CD4-positive, alpha-beta T cell (primary cell): ENCODE data around the gene TTC21B. TPM values are rescaled to one million over a fixed set of nuclear protein-coding genes. Genes with fewer than 3 reads are reported as not detected.

Experiments
- ATAC-seq: fragments of 200-7000 bp; cut with Tn5 transposase; one replicate; pipeline ENCODE4 v1.10.0; 2022; ENCODE audit warnings: mild to moderate bottlenecking; ENCODE audit not compliant: poor library complexity
- CTCF ChIA-PET: fragments of 350-600 bp; sonication (Branson Sonifier 250); formaldehyde crosslinking; loops from one replicate; lab custom pipeline; 2021; ENCODE audit warnings: antibody characterized with exemption, inconsistent platforms; lab: Charles Lee
- POLR2A ChIA-PET: fragments of 350-600 bp; sonication (Branson Sonifier 250); formaldehyde crosslinking; loops from one replicate; lab custom pipeline; 2021; ENCODE audit warnings: antibody characterized with exemption, inconsistent platforms; lab: Charles Lee
- DNase-seq, 14 experiments: peaks; one replicate each; pipeline ENCODE4 v3.0.0-alpha.2; 2013 to 2020; ENCODE audit warnings: mixed read lengths in 2 of 14
- H3K27ac ChIP-seq, 2 donors: one replicate each; pipeline versions ENCODE4 v1.5.1 to v1.7.0; 2013; ENCODE audit warnings: low read length in 2 of 2, low read depth in 1 of 2, mild to moderate bottlenecking in 1 of 2
- H3K27me3 ChIP-seq, 2 experiments: 1 replicate in 1 of 2; 2 replicates in 1 of 2; pipeline versions ENCODE4 v1.6.1 to v1.7.0; 2013; ENCODE audit warnings: low read length in 2 of 2, control low read depth in 1 of 2, mild to moderate bottlenecking in 1 of 2, moderate library complexity in 1 of 2; ENCODE audit not compliant: insufficient read depth in 2 of 2, control insufficient read depth in 1 of 2
- H3K36me3 ChIP-seq: one replicate; pipeline ENCODE4 v1.6.1; 2013; ENCODE audit warnings: low read length, control low read depth; ENCODE audit not compliant: insufficient read depth
- H3K4me1 ChIP-seq: one replicate; pipeline ENCODE4 v1.6.1; 2013; ENCODE audit warnings: low read length, control low read depth; ENCODE audit not compliant: insufficient read depth
- H3K4me3 ChIP-seq: one replicate; pipeline ENCODE4 v1.5.1; 2013; ENCODE audit warnings: mild to moderate bottlenecking, low read length, moderate library complexity
- H3K9me3 ChIP-seq, 2 experiments: 1 replicate in 1 of 2; 2 replicates in 1 of 2; pipeline versions ENCODE4 v1.6.1 to v1.7.0; 2013; ENCODE audit warnings: low read length in 2 of 2, mild to moderate bottlenecking in 2 of 2, control low read depth in 1 of 2, moderate library complexity in 1 of 2; ENCODE audit not compliant: control insufficient read depth in 1 of 2, insufficient read depth in 1 of 2
- H3K27ac Mint-ChIP-seq: one replicate; pipeline ENCODE4 v1.8.0; 2020; ENCODE audit warnings: mixed read lengths
- H3K27me3 Mint-ChIP-seq: one replicate; pipeline ENCODE4 v1.8.0; 2021; ENCODE audit warnings: mixed read lengths
- H3K36me3 Mint-ChIP-seq: one replicate; pipeline ENCODE4 v1.8.0; 2021; ENCODE audit warnings: low read depth, mixed read lengths
- H3K4me1 Mint-ChIP-seq: one replicate; pipeline ENCODE4 v1.8.0; 2021; ENCODE audit warnings: low read depth, mixed read lengths
- H3K4me3 Mint-ChIP-seq: one replicate; pipeline ENCODE4 v1.8.0; 2020; ENCODE audit warnings: mild to moderate bottlenecking, mixed read lengths
- H3K9me3 Mint-ChIP-seq: one replicate; pipeline ENCODE4 v1.8.0; 2020; ENCODE audit warnings: mixed read lengths
- intact Hi-C, 2 experiments: fragments of 100-400 bp; cut with DNase I in 1 of 2; cut with micrococcal nuclease in 1 of 2; formaldehyde crosslinking; loops; one replicate each; pipeline versions ENCODE4 v1.15.1 to v1.9.0; 2023 to 2025; cut with DNase I, micrococcal nuclease
- total RNA-seq, 174 experiments: library from RNA in 2 of 174; stranded (reverse) in 2 of 174; gene quantifications; one replicate each; pipeline ENCODE4 v1.2.3 and lab custom pipeline; 2021 to 2026
- TF ChIP-seq, protein P1 (sequence below): fragments of 200-600 bp; IDR thresholded peaks from one replicate; pipeline ENCODE4 v1.8.0; 2022; ENCODE audit warnings: antibody characterized with exemption, mild to moderate bottlenecking

Gene TTC21B
- total RNA-seq, 2 experiments from 2014 or later, result 22.9 to 25.4 TPM

DNA sequence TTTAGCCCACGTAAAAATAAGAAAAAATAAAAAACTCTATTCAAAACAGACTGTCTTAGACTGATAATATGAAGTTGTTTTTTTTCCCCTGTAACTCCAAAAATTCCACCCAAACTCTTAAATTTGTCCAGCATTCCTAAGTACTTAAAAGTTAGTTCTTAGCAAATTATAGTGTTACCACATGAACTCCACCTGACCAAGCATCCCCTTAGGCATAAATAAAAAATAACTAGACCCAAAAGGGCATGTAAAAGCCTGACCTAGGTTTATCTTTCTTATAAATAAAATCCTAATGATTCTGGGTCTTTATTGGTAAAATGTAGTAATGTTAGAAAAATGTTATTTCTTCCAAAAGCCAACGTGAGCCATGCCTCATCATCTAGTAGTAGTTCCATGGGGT lies 54.3 kb downstream of the TTC21B start:
- ATAC-seq (no peak), DNase-seq (no peak)
- Mint-ChIP-seq H3K9me3 (no peaks in the 10 kb centered on the region), H3K4me3 (no peak overlapping the region), H3K4me1 (peaks cover 14% of the 10 kb centered on the region), H3K27me3 (no peaks in the 10 kb centered on the region), H3K27ac (no peak overlapping the region), H3K36me3 (peaks cover 76% of the 10 kb centered on the region)
- POLR2A ChIA-PET, result no interaction called here
- H3K9me3 ChIP-seq, result no peaks in the 10 kb centered on the region
- H3K4me3 ChIP-seq, result no peak overlapping the region
- no peaks in the 10 kb centered on the region for H3K27me3 ChIP-seq
- H3K36me3 ChIP-seq, result peaks cover 47% of the 10 kb centered on the region
- peaks cover 6% of the 10 kb centered on the region for H3K4me1 ChIP-seq
- CTCF ChIA-PET, result no interaction called here
- intact Hi-C loops, result no loop called here
- no peak overlapping the region for H3K27ac ChIP-seq
- TF ChIP-seq, protein P1, sequence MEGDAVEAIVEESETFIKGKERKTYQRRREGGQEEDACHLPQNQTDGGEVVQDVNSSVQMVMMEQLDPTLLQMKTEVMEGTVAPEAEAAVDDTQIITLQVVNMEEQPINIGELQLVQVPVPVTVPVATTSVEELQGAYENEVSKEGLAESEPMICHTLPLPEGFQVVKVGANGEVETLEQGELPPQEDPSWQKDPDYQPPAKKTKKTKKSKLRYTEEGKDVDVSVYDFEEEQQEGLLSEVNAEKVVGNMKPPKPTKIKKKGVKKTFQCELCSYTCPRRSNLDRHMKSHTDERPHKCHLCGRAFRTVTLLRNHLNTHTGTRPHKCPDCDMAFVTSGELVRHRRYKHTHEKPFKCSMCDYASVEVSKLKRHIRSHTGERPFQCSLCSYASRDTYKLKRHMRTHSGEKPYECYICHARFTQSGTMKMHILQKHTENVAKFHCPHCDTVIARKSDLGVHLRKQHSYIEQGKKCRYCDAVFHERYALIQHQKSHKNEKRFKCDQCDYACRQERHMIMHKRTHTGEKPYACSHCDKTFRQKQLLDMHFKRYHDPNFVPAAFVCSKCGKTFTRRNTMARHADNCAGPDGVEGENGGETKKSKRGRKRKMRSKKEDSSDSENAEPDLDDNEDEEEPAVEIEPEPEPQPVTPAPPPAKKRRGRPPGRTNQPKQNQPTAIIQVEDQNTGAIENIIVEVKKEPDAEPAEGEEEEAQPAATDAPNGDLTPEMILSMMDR, result no peak

DNA sequence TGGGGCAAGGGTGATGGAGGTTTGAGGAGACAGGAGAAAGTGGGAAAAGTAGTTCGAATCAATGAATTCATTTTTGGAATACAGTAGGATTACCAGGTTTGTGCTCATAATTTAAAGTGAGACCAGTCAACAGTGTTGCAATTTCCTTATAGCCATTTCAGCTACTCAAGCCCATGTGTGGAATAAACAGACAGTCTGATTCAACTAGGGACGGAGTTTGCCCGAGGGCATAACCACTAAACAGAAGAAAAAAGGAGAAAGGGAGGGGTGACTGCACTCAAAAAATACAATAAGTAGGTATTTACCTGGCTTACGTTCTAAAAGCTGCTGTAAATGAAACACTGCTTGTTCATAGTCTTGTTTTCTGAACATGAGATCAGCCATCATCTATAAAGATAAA lies 55.2 kb downstream of the TTC21B start:
- ChIA-PET POLR2A (no interaction called here), CTCF (interaction anchor here (1.1 kb wide), 1 partner anchor 11 kb away, joined by 3 read pairs; no protein-coding TSS in a partner anchor)
- Mint-ChIP-seq H3K27me3 (no peaks in the 10 kb centered on the region), H3K9me3 (no peaks in the 10 kb centered on the region), H3K4me3 (no peak overlapping the region), H3K36me3 (peaks cover 78% of the 10 kb centered on the region), H3K4me1 (peaks cover 8% of the 10 kb centered on the region), H3K27ac (no peak overlapping the region)
- Histone ChIP-seq H3K36me3 (peaks cover 50% of the 10 kb centered on the region), H3K27me3 (no peaks in the 10 kb centered on the region), H3K4me3 (no peak overlapping the region), H3K27ac (no peak overlapping the region), H3K9me3 (no peaks in the 10 kb centered on the region), H3K4me1 (peaks cover 6% of the 10 kb centered on the region)
- ATAC-seq (no peak), DNase-seq (no peak)
- intact Hi-C loops, result no loop called here
- TF ChIP-seq, protein P1, result no peak

DNA sequence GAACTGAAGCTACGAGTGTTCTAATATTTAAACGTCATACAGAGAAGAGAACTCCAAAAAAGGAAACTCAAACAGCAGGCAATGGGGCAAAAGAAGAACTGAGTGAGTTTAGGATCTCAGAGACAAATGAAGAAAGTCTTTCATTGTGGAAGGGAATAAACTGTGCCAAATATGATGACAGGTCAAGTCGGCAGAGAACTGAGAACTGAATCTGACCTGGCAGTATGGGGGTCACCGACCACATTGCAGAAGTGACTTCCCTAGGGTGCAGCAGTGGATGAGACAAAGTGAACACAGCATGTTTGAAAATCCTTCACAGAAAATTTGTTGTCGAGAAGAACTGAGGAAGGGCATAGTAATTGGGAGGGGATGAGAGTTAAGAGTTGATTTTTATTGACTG lies 55.9 kb downstream of the TTC21B start:
- Mint-ChIP-seq H3K4me1 (peaks cover 2% of the 10 kb centered on the region), H3K27ac (no peak overlapping the region)
- no peak overlapping the region for H3K4me3 ChIP-seq

More for the DNA sequence above, 55.9 kb downstream of the TTC21B start:
- ATAC-seq (no peak), DNase-seq (peak in 3 of 14 experiments; percentile 8 to 24 (median 12))
- H3K9me3 ChIP-seq, result no peaks in the 10 kb centered on the region
- peaks cover 74% of the 10 kb centered on the region for H3K36me3 Mint-ChIP-seq
- CTCF ChIA-PET, result interaction anchor here (1.1 kb wide), 1 partner anchor 10 kb away, joined by 3 read pairs; no protein-coding TSS in a partner anchor
- TF ChIP-seq, protein P1, result no peak
- H3K9me3 Mint-ChIP-seq, result no peaks in the 10 kb centered on the region
- no peaks in the 10 kb centered on the region for H3K27me3 Mint-ChIP-seq
- intact Hi-C loops, result no loop called here
- POLR2A ChIA-PET, result no interaction called here
- H3K4me1 ChIP-seq, result peaks cover 1% of the 10 kb centered on the region
- H3K27ac ChIP-seq, result no peak overlapping the region
- H3K4me3 Mint-ChIP-seq, result no peak overlapping the region
- peaks cover 52% of the 10 kb centered on the region for H3K36me3 ChIP-seq
- H3K27me3 ChIP-seq, result no peaks in the 10 kb centered on the region
